Astrocyte (in vitro differentiated cells and primary cell): ENCODE data around the gene COPE.

Experiments used
- CTCF ChIP-seq: IDR thresholded peaks from 2 replicates; pipeline ENCODE4 v1.5.1; 2011; ENCODE audit warnings: low read depth, mild to moderate bottlenecking, inconsistent platforms, low read length, moderate library complexity; ENCODE audit not compliant: insufficient read depth
- EZH2 ChIP-seq: IDR thresholded peaks from 2 replicates; pipeline ENCODE4 v1.6.1; 2012; ENCODE audit warnings: mild to moderate bottlenecking, low read length, inconsistent platforms; ENCODE audit not compliant: insufficient read depth

DNA sequence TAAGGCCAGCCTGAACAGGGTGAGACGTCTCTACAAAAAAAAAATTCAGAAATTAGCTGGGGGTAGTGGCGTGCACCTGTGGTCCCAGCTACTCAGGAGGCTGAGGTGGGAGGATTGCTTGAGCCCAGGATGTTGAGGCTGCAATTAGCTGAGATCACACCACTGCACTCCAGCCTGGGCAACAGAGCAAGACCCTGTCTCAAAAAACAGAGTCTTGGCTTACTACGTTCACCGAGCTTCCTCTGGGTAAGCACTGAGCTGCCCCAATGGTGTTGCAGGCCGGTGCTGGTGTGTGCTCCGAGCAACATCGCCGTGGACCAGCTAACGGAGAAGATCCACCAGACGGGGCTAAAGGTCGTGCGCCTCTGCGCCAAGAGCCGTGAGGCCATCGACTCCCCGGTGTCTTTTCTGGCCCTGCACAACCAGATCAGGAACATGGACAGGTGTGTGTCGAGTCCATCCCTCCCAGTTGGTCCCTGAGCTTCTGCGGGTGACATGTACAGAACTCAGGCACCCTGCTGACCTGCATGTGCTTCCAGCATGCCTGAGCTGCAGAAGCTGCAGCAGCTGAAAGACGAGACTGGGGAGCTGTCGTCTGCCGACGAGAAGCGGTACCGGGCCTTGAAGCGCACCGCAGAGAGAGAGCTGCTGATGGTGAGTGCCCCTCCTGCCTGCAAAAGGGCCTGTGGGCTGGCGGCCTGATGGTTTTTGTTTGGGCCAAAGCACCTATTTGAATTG is 63.4 kb downstream of the COPE start:
- TF ChIP-seq CTCF (no peak), EZH2 (no peak)
